Measurements from ENCODE around the gene MTHFD1L. TPM values are rescaled to one million over a fixed set of nuclear protein-coding genes. Genes with fewer than 3 reads are reported as not detected.

Gene MTHFD1L
- total and polyA plus RNA-seq, 9 of the 15 experiments (the other 6 are each of a cell fraction or from before 2014, with no cell fraction given), result 20.9 to 128 (median 61.0) TPM

DNA sequence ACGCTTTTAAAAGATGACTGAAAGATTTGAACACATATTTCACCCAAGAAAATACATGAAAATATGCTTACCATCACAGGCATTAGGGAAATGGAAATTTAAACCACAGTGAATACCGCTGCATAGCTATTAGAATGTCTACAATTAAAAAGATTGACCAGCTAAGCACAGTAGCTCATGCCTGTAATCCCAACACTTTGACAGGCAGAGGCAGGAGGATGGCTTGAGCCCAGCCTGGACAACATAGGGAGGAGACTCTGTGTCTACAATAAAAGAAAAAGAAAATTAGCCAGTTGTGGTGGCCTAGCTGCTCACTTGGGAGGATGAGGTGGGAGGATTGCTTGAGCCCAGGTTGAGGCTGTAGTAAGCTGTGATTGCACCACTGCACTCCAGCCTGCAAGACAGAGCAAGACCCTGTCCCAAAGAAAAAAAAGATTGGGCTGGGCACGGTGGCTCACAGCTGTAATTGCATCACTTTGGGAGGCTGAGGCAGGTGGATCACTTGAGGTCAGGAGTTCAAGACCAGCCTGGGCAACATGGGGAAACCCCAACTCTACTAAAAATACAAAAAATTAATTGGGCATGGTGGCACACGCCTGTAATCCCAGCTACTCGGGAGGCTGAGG is 210.5 kb downstream of the MTHFD1L start:
- no peak for FAIRE-seq
- no peaks in the 10 kb centered on the region for H3K79me2 ChIP-seq (ENCODE audit: control insufficient read depth, insufficient read depth, low read length)
- no peaks in the 10 kb centered on the region; a peak in 1 of 5 replicates for H3K4me1 ChIP-seq (replicated peaks in 1 of 2; ENCODE audit: control insufficient read depth in 2 of 2, insufficient read depth in 2 of 2, low read length in 2 of 2)
- intact Hi-C loops (cut with micrococcal nuclease) (no loop called here), in situ Hi-C loops (cut with MboI) (no loop called here)
- no peaks in the 10 kb centered on the region for H3K9me1 ChIP-seq (ENCODE audit: control insufficient read depth, insufficient read depth, low read length)
- H4K20me1 ChIP-seq (replicated peaks; ENCODE audit: control insufficient read depth, insufficient read depth, low read length), result no peaks in the 10 kb centered on the region
- H3K9me3 ChIP-seq (replicated peaks; ENCODE audit: control insufficient read depth, insufficient read depth, low read depth, low read length), result 0 out of 2 replicates have a peak, but pooled peaks cover 2% of the 10 kb centered on the region
- no peak for ATAC-seq
- no peak overlapping the region for H3K4me2 ChIP-seq (ENCODE audit: insufficient read depth, low read length)
- H3K36me3 ChIP-seq (ENCODE audit: control insufficient read depth, insufficient read depth, low read length), result 0 out of 3 replicates have a peak, but pooled peaks cover 5% of the 10 kb centered on the region
- DNase-seq (ENCODE audit: extremely low read depth in 1 of 4, low spot score in 3 of 4), result no peak
- BruUV-seq (replicated peaks), result no TSS peak
- TF ChIP-seq RB1 (IDR thresholded peaks at IDR 0.05; ENCODE audit: low read depth) (no peak), ZNF224 (CRISPR knock-in tag; IDR thresholded peaks at IDR 0.05) (no peak)
- no peaks in the 10 kb centered on the region for H3K27me3 ChIP-seq (ENCODE audit: control insufficient read depth in 2 of 2, insufficient read depth in 2 of 2, low read length in 2 of 2)
- H3K4me3 ChIP-seq, result no peak overlapping the region
- WGBS (ENCODE audit: insufficient coverage, low coverage, missing lambda C conversion rate), result over 99% methylated on average over 5 of the region's 5 CpGs
- H3K27ac ChIP-seq (ENCODE audit: extremely low read depth, low read depth, low read length), result no peak overlapping the region
- ChIA-PET CTCF (ENCODE audit: low intra/inter-chr PET ratio) (no interaction called here), POLR2A (no interaction called here)
- no peak overlapping the region for H3K9ac ChIP-seq (ENCODE audit: insufficient read depth in 1 of 2, low read depth in 2 of 2, low read length in 2 of 2)
- H2AFZ ChIP-seq (ENCODE audit: low read depth, low read length), result no peak overlapping the region

DNA sequence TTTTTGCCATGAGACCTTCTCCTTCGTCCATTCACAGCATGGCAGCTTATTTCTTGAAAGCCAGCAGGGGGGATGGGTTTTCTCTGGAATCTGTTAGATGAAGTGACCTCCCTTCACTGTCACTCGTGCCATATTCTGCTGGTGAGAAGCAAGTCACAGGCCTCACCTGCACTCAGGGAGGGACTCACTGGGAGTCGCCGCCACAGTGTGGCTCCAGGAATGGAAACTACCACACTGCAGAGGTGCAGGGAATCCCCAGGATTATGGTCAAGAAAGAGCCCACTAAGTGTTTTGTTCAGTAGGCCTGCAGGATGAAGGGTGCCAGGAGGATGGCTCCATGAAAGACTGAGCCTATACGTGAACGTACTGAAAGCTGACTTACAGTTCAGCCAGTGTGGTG is 213.2 kb downstream of the MTHFD1L start:
- no peak for ATAC-seq
- 0 out of 3 replicates have a peak, but pooled peaks cover 5% of the 10 kb centered on the region for H3K36me3 ChIP-seq (ENCODE audit: control insufficient read depth, insufficient read depth, low read length)
- TF ChIP-seq ASH1L (IDR thresholded peaks at IDR 0.05; ENCODE audit: borderline replicate concordance, low read depth, partially characterized antibody) (no peak), EGR1 (conservative IDR thresholded peaks at IDR 0.05) (no peak), CBX8 (IDR thresholded peaks at IDR 0.05; ENCODE audit: borderline replicate concordance, extremely low read depth, low read depth, low read length, poor library complexity, severe bottlenecking) (no peak)

More for the DNA sequence above, 213.2 kb downstream of the MTHFD1L start:
- in situ Hi-C loops (cut with MboI), result no loop called here
- H2AFZ ChIP-seq (ENCODE audit: low read depth, low read length), result no peak overlapping the region
- BruUV-seq (replicated peaks), result no TSS peak
- H3K4me1 ChIP-seq (replicated peaks in 1 of 2; ENCODE audit: control insufficient read depth in 2 of 2, insufficient read depth in 2 of 2, low read length in 2 of 2), result no peaks in the 10 kb centered on the region; a peak in 1 of 5 replicates
- no peak overlapping the region for H3K9ac ChIP-seq (ENCODE audit: insufficient read depth in 1 of 2, low read depth in 2 of 2, low read length in 2 of 2)
- no peaks in the 10 kb centered on the region for H3K27me3 ChIP-seq (ENCODE audit: control insufficient read depth in 2 of 2, insufficient read depth in 2 of 2, low read length in 2 of 2)
- CTCF ChIA-PET (ENCODE audit: low intra/inter-chr PET ratio), result no interaction called here
- intact Hi-C loops (cut with micrococcal nuclease), result no loop called here
- no peak overlapping the region for H3K4me2 ChIP-seq (ENCODE audit: insufficient read depth, low read length)
- DNase-seq (ENCODE audit: extremely low read depth in 1 of 4, low spot score in 3 of 4) (no peak), FAIRE-seq (no peak)
- no peak overlapping the region for H3K27ac ChIP-seq (ENCODE audit: extremely low read depth, low read depth, low read length)
- no peaks in the 10 kb centered on the region for H3K79me2 ChIP-seq (ENCODE audit: control insufficient read depth, insufficient read depth, low read length)
- no peak overlapping the region for H3K4me3 ChIP-seq
- POLR2A ChIA-PET, result interaction anchor here (1.1 kb wide), 1 partner anchor 12 kb away, joined by 3 read pairs; no protein-coding TSS in a partner anchor
- H3K9me1 ChIP-seq (ENCODE audit: control insufficient read depth, insufficient read depth, low read length), result no peaks in the 10 kb centered on the region
- H3K9me3 ChIP-seq (replicated peaks; ENCODE audit: control insufficient read depth, insufficient read depth, low read depth, low read length), result 0 out of 2 replicates have a peak, but pooled peaks cover 2% of the 10 kb centered on the region
- no peaks in the 10 kb centered on the region for H4K20me1 ChIP-seq (replicated peaks; ENCODE audit: control insufficient read depth, insufficient read depth, low read length)
- 82% methylated on average over 6 of the region's 6 CpGs for WGBS (ENCODE audit: insufficient coverage, low coverage, missing lambda C conversion rate)

Data from K562 (cell line).